Adrenal gland (tissue), 5 donors: ENCODE measurements around the gene SIRPB1.

Source experiments
- CTCF ChIP-seq, 6 experiments: fragments of 450-650 bp in 4 of 6; fragments of 200-600 bp in 2 of 6; sonication (generic) in 1 of 6; IDR thresholded peaks; 1 replicate in 5 of 6; 2 replicates in 1 of 6; pipeline versions ENCODE4 v1.5.1 to v1.8.0; 2016 to 2021; ENCODE audit warnings: antibody characterized with exemption in 6 of 6, mild to moderate bottlenecking in 2 of 6, moderate library complexity in 1 of 6
- POLR2A ChIP-seq, 2 donors: fragments of 450-650 bp; IDR thresholded peaks; one replicate each; pipeline ENCODE4 v1.6.1; 2017; ENCODE audit warnings: antibody characterized with exemption in 2 of 2, mild to moderate bottlenecking in 2 of 2, moderate library complexity in 1 of 2
- donor health status: DM: no; HTN: no; CAD: no.

GRCh38 chr20:1628621-1629020, 8.8 kb upstream of the SIRPB1 start:
- TF ChIP-seq CTCF (IDR thresholded peaks at IDR 0.05) (no peak), POLR2A (IDR thresholded peaks at IDR 0.05) (no peak)
